Activated CD4-positive, alpha-beta T cell treated with anti-CD3 and anti-CD28 coated beads, Interleukin-2, amount 50 U/mL, for 16 hours (primary cell): ENCODE data around the gene LYPLA2.
"Not testable (repeated sequence)": the region's sequence is repeated elsewhere in the genome, so short reads cannot be mapped to it uniquely, and the experiment has no call there.

Experiments used
- DNase-seq: peaks from one replicate; pipeline ENCODE4 v3.0.0-alpha.2; 2020

The LYPLA2 gene

GRCh38 chr1:23801338-23801748 lies 10.4 kb downstream of the LYPLA2 start:
- DNase-seq, result no peak

GRCh38 chr1:23801876-23802275 lies 10.9 kb downstream of the LYPLA2 start:
- DNase-seq, result no peak

- DNase-seq, result not testable (repeated sequence)
Measured at GRCh38 chr1:23802809-23803342, 11.9 kb downstream of the LYPLA2 start.

DNA sequence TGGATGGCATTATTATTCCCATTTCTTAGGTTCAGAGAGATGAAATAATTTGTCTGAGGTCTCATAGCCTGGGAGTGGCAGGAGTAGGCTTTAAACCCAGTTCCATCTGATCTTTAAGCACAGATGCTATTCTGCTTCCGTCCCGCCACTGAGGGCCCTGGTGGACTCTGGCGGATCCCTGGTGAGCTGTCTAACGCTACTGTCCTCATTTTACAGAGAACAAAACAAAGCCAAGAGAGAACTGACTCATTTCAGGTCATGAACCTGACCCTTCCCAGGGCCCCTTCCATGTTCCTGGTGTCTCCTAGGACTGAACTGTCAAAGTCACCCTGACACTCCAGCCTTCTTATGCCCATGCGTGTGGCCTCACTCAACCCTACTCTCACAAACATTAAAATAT lies 12.7 kb downstream of the LYPLA2 start:
- DNase-seq, result no peak

- no peak for DNase-seq
Measured at GRCh38 chr1:23804183-23804835, 13.4 kb downstream of the LYPLA2 start.

GRCh38 chr1:23805025-23805424 lies 14.1 kb downstream of the LYPLA2 start:
- DNase-seq, result no peak

- no peak for DNase-seq
Measured at GRCh38 chr1:23806280-23806679, 15.3 kb downstream of the LYPLA2 start.

DNA sequence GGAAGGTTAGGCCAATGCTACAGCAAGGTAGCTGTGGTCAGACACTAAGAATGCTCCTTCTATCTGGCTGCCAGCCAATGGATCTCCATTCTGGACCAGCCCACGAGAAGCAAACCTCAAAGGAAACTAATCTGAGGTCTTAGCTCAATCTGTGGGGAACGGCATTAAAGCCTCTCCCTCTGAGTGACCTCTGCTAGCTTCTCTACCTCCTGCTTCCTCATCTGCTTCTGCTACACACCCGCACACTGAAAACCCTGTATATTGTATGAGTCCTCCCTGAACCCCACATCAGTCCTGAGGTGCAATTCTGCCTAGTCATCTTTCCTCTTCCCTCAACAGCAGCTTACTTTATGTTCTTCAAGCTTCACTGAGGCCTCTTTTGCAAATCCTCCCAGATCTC lies 16.5 kb downstream of the LYPLA2 start:
- DNase-seq, result no peak

DNA sequence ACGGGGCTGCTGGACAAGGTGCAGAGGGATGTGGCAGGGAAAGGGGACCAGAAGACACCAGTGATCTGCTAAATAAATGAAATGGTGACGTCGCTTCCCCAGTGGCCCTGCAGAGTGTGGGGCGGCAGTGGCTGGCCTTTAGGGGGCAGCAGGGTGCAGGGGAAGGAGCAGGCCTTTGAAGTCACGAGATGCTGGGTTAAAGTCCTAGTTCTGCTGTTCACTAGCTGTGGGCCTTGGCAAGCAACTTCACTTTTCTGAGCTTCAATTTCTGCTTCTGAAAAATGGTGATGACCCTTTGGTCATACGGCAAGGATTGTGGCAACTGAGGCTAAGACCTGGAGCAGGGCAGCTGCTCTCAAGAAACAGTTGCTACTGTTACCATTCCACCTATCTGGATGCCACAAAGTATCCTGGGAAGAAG lies 18.8 kb downstream of the LYPLA2 start:
- DNase-seq, result peak; percentile 86

GRCh38 chr1:23810818-23811540 lies 20.0 kb downstream of the LYPLA2 start:
- peak; percentile 65 for DNase-seq

DNA sequence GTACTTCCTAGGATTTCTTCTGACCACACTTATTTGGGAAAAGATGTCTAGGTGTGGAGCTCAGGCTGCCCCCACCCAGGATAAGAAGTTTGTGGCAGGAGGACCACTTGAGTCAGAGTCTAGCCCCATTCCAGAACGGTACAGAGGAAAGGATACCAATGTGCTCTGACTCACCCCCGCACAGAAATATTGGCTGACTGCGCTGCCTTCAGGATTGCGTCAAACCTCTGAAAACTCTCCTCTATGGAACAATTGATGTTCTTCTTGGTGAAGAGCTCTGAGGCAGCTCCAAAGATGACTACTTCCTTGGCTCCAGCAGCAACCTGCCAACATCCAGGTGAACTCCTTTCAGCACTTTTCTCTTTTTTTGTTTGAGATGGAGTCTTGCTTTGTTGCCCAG lies 23.1 kb downstream of the LYPLA2 start:
- no peak for DNase-seq

DNA sequence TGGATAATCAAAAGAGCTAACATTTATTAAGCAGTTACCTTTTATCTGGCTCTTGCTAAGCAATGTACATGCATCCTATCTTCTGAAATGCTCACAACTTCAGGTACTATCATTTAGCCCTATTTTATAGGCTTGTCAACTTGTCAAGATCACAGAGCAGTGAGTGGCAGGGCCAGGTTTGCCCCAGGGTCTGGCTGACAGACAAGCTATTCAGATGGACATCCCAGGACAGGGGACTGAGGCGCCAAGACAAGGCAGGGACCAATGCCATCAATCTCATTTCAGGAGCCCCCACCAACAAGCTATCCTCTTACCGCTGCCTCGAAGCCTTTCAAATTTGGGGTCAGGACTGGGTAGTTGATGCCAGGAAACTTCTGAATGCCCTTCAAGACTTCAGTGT lies 25.4 kb downstream of the LYPLA2 start:
- no peak for DNase-seq

DNA sequence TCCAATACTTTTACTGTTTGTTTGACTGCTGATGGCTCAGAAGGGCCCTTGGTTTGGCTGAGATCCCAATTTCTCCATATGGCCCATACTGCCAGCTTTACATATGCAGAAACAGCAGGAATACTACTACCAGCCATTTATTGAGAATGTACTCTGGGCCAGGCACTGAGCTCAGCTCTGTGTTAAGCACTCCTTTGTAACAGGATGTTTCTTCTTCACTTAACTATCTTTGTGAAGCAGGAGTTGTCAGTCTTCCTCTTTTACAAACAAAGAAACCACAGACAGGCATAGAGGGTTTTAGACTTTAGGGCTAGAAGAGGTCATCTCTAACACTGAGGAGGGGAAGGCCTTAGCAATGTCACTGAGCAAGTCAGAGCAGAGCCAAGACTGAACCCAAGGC lies 26.0 kb downstream of the LYPLA2 start:
- no peak for DNase-seq

DNA sequence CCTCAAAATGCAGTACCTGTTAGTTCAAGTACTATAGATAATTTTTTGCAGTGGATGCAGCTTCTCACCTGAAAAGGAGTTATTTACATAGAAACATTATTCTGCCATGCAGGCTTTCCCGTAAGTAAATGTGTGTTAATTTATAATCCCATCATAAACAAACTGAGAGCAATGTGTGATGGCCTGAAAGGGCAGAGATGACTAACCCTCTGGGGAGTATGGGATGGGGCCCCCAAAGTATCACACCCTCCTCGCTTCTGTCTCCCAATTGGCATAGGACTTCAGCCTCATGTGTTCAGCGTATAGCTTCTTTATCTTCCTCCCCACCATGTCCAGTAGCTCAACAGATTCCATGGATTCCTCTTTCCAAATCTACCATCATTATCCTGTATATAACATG lies 26.7 kb downstream of the LYPLA2 start:
- no peak for DNase-seq

- no peak for DNase-seq
Measured at GRCh38 chr1:23823767-23824166, 32.8 kb downstream of the LYPLA2 start.

- DNase-seq, result no peak
Measured at GRCh38 chr1:23824711-23825075, 33.7 kb downstream of the LYPLA2 start.

DNA sequence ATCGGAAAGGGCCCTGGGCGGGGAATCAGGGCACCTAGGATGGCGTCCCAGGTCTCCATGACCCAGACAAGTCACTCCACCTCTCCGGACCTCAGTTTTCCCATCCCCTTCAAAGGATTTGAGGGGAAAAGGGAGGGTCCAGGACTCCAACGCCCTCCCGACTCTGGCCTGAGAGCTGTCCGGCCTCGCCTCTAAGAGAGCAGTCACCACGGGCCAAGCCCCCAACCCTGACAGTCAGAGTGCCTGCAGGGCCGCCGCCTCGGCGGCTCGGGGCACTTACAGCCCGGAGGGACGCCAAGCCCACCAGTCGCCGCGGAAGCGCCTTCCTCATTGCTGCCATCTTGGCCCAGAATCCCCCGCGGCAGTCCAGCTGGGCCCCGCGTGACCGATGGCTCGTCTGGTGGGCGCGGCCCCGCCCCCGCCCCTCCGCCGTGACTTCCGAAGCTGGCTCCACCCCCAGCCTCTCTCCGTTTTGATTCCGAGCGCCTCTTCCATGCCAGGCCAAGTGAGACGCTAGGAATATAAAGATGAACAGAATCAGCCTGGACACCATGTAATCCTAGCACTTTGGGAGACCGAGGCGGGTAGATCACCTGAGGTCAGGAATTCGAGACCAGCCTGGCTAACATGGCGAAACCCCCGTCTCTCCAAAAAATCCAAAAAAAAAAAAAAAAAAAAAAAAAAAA lies 34.3 kb downstream of the LYPLA2 start, which contains the start of gene HMGCL:
Gene HMGCL, minus strand, starts transcription at position 354 of the 686 bp plus-strand sequence. Its CDS starts 14 bp downstream, at position 340.
- peak; percentile 90 for DNase-seq

GRCh38 chr1:23825762-23826522 lies 35.0 kb downstream of the LYPLA2 start:
- peak; percentile 47 for DNase-seq

DNA sequence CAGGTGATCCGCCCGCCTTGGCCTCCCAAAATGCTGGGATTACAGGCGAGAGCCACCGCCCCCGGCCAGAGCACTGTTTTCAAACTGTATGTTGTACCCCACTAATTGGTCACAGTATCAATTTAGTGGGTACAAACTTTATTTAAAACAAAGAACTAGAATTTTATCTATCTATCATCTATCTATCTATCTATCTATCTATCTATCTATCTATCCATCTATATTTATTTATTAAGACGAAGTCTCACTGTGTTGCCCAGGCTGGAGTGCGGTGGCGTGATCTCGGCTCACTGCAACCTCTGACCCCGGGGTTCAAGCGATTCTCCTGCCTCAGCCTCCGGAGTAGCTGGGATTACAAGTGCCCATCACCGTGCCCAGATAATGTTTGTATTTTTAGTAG lies 35.6 kb downstream of the LYPLA2 start:
- not testable (repeated sequence) for DNase-seq

DNA sequence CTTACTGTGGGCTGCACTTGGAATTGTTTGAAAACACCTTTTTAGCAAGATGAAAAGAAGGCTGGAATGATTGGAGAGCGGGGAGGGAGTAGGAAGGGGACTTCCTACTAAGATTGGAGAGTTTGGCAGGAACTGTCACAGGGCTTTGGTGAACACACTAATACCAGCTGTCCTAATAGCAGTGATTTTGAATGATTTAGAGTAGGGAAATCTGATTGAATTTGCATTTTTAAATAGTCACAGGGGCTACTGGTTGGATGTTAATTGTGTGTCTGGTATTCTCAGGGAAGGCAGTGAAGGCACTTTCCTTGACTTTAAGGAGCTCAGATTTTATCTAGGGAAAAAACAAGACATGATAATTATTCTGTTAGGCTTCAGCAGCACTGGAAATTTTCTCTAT lies 36.8 kb downstream of the LYPLA2 start:
- DNase-seq, result no peak

DNA sequence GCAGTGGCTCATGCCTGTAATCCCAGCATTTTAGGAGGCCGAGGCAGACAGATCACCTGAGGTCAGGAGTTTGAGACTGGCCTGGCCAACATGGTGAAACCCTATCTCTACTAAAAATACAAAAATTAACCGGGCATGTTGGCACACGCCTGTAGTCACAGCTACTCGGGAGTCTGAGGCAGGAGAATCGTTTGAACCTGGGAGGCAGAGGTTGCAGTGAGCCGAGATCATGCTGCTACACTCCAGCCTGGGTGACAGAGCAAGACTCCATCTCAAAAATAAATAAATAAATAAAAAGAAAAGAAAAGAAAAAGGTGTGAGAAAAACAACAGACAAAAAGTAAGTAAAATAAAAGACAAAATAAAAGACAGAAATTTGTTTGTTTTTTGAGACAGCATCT lies 43.2 kb downstream of the LYPLA2 start:
- not testable (repeated sequence) for DNase-seq

DNA sequence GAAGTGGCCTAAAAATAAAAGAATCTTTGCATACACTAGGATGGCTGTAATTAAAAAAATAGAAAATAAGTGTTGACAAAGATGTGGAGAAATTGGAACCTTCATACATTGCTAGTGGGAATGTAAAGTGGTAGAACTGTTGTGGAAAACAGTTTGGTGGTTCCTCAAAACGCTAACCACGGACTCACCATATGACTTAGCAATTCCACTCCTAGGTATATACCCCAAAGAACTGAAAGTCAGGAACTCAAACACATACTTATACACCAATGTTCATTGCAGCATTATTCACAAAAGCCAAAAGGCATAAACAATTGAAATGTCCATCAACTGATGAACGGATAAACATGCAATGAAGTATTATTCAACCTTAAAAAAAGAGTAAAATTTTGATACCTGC lies 45.1 kb downstream of the LYPLA2 start:
- DNase-seq, result peak; percentile 23

DNA sequence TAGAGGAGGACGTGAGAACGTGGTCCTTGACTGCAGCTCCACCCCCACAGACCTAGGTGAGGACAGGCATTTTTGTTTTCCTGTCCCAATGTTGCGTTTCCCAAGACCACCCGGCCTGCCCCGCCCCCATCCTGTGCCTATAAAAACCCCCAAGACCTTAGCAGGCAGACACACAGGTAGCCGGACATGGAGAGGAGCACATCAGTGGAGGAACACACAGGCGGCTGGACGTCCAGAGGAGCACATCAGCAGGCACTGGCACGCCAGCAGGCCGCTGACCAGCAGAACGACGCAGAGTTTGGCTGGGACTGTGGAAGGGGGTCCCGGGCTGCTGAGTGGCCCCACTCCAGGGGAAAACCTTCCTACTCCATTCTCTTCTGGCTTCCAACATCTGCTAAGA lies 47.0 kb downstream of the LYPLA2 start:
- no peak for DNase-seq
